Body of pancreas (tissue), 4 donors: Measurements from ENCODE around the gene CFAP46. TPM values are rescaled to one million over a fixed set of nuclear protein-coding genes. Genes with fewer than 3 reads are reported as not detected.

Experiments
- ATAC-seq: fragments of 150-250 bp; one replicate; pipeline ENCODE4 v1.9.1; 2016
- DNase-seq, 4 donors: peaks; one replicate each; pipeline ENCODE4 v3.0.0-alpha.2; 2019
- H3K27ac ChIP-seq, 4 donors: fragments of 200-600 bp; sonication (generic); 1 replicate in 3 of 4; 2 replicates in 1 of 4; pipeline versions ENCODE4 v1.5.1 to v1.6.1; 2016 to 2019; ENCODE audit warnings: mild to moderate bottlenecking in 1 of 4, mixed read lengths in 1 of 4, moderate library complexity in 1 of 4
- H3K27me3 ChIP-seq, 2 donors: fragments of 200-600 bp; sonication (generic); one replicate each; pipeline ENCODE4 v1.6.0; 2016; ENCODE audit warnings: mild to moderate bottlenecking in 1 of 2
- H3K36me3 ChIP-seq, 2 donors: fragments of 200-600 bp; sonication (generic); replicated peaks in 1 of 2; 2 replicates each; pipeline ENCODE4 v1.5.1; 2016; ENCODE audit warnings: low read depth in 2 of 2; ENCODE audit not compliant: insufficient read depth in 1 of 2
- H3K4me1 ChIP-seq: fragments of 200-600 bp; sonication (generic); one replicate; pipeline ENCODE4 v1.6.0; 2016
- H3K4me3 ChIP-seq, 2 donors: fragments of 200-600 bp; sonication (generic); 1 replicate in 1 of 2; 2 replicates in 1 of 2; pipeline ENCODE4 v1.5.1; 2016 to 2019
- H3K9me3 ChIP-seq, 3 donors: fragments of 200-600 bp; sonication (generic); 1 replicate in 2 of 3; 2 replicates in 1 of 3; pipeline ENCODE4 v1.5.1; 2016
- CTCF ChIP-seq, 7 experiments: fragments of 450-650 bp in 4 of 7; fragments of 200-600 bp in 3 of 7; sonication (generic) in 3 of 7; IDR thresholded peaks; one replicate each; pipeline ENCODE4 v1.5.1; 2016 to 2019; ENCODE audit warnings: antibody characterized with exemption in 7 of 7
- POLR2A ChIP-seq, 3 donors: fragments of 450-650 bp; IDR thresholded peaks; one replicate each; pipeline ENCODE4 v1.6.1; 2016; ENCODE audit warnings: antibody characterized with exemption in 3 of 3, mild to moderate bottlenecking in 2 of 3
- WGBS, 2 donors: methylation state at CpG; one replicate each; pipeline ENCODE4 v1.1.5; 2017; 5-methylcytosine and 5-hydroxymethylcytosine counted together
- intact Hi-C: fragments of 100-400 bp; cut with DNase I; formaldehyde crosslinking; loops from one replicate; pipeline ENCODE4 v1.15.1; 2023
- total RNA-seq, 2 donors: library from RNA; depleted of rRNA; stranded (reverse); fragments of >200 nt; gene quantifications; one replicate each; pipeline ENCODE4 v1.1.0, GENCODE V29; 2016

Gene CFAP46
- total RNA-seq, 2 donors from 2014 or later: 0.33 to 0.52 TPM

- WGBS, 2 donors: 95 to 97% methylated on average over 25 to 39 of the region's 41 CpGs
- no peak for TF ChIP-seq CTCF (IDR thresholded peaks at IDR 0.05)
- no peak for TF ChIP-seq POLR2A (IDR thresholded peaks at IDR 0.05)
- intact Hi-C loops: no loop called here
- Histone ChIP-seq H3K27me3 (no peaks in the 10 kb centered on the region), H3K4me3 (no peak overlapping the region), H3K4me1 (no peaks in the 10 kb centered on the region), H3K27ac (no peak overlapping the region), H3K9me3 (no peaks in the 10 kb centered on the region), H3K36me3 (no peaks in the 10 kb centered on the region)
- ATAC-seq: no peak
- no peak for DNase-seq
Measured at GRCh38 chr10:132768346-132769248, 173.8 kb downstream of the CFAP46 start.

GRCh38 chr10:132766291-132766690 lies 176.1 kb downstream of the CFAP46 start:
- TF ChIP-seq POLR2A (IDR thresholded peaks at IDR 0.05) (no peak), CTCF (IDR thresholded peaks at IDR 0.05) (no peak)
- Histone ChIP-seq H3K4me1 (no peaks in the 10 kb centered on the region), H3K4me3 (no peak overlapping the region), H3K36me3 (no peaks in the 10 kb centered on the region), H3K27ac (no peak overlapping the region), H3K27me3 (no peaks in the 10 kb centered on the region), H3K9me3 (no peaks in the 10 kb centered on the region)
- no peak for DNase-seq
- ATAC-seq: no peak
- 89 to 92% methylated on average over 13 of the region's 13 CpGs for WGBS, 2 donors
- intact Hi-C loops: no loop called here

GRCh38 chr10:132765435-132765834 lies 176.9 kb downstream of the CFAP46 start:
- ATAC-seq: no peak
- intact Hi-C loops: no loop called here
- no peaks in the 10 kb centered on the region for H3K27me3 ChIP-seq
- H3K4me3 ChIP-seq: no peak overlapping the region
- TF ChIP-seq CTCF (IDR thresholded peaks at IDR 0.05) (no peak), POLR2A (IDR thresholded peaks at IDR 0.05) (no peak)
- no peaks in the 10 kb centered on the region for H3K4me1 ChIP-seq
- no peaks in the 10 kb centered on the region for H3K9me3 ChIP-seq
- no peak overlapping the region for H3K27ac ChIP-seq
- no peak for DNase-seq
- no peaks in the 10 kb centered on the region for H3K36me3 ChIP-seq
- 94 to 97% methylated on average over 7 to 11 of the region's 11 CpGs for WGBS, 2 donors

GRCh38 chr10:132764108-132764507 lies 178.3 kb downstream of the CFAP46 start:
- H3K9me3 ChIP-seq: no peaks in the 10 kb centered on the region
- ATAC-seq (no peak), DNase-seq (no peak)
- H3K27me3 ChIP-seq: no peaks in the 10 kb centered on the region
- 78 to 95% methylated on average over 10 to 11 of the region's 11 CpGs for WGBS, 2 donors
- H3K4me3 ChIP-seq: no peak overlapping the region
- intact Hi-C loops: no loop called here
- no peaks in the 10 kb centered on the region for H3K4me1 ChIP-seq
- no peak overlapping the region for H3K27ac ChIP-seq
- no peak for TF ChIP-seq POLR2A (IDR thresholded peaks at IDR 0.05)
- H3K36me3 ChIP-seq: no peaks in the 10 kb centered on the region

GRCh38 chr10:132763545-132763944 lies 178.8 kb downstream of the CFAP46 start:
- intact Hi-C loops: no loop called here
- WGBS, 2 donors: 92 to 98% methylated on average over 5 of the region's 5 CpGs
- no peak for ATAC-seq
- no peaks in the 10 kb centered on the region for H3K9me3 ChIP-seq
- TF ChIP-seq POLR2A (IDR thresholded peaks at IDR 0.05): no peak
- TF ChIP-seq CTCF (IDR thresholded peaks at IDR 0.05): no peak
- H3K4me1 ChIP-seq: no peaks in the 10 kb centered on the region
- H3K27ac ChIP-seq: no peak overlapping the region
- H3K36me3 ChIP-seq: no peaks in the 10 kb centered on the region
- no peak overlapping the region for H3K4me3 ChIP-seq
- H3K27me3 ChIP-seq: no peaks in the 10 kb centered on the region
- DNase-seq: no peak
